ENCODE measurements around the gene ABHD10.

DNA sequence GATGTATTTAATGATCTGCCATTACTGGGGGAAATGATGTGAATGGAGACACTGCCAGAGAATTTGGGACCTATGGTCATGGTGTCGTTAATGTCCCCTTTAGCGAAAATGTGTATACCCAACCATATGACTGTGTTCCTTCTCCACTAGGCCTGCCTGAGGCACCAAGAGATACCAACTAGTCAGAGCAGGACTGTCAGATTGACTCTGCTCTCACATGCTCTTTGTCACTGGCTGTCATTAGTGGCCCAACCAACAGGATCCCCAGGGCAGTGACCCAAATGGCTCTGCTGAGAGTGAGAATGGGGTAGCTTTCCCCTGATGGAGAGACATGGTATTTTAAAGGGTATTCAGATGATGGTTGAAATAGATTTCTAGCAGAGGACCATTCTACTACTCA is 22.7 kb downstream of the ABHD10 start:
- TF ChIP-seq TAF1 (IDR thresholded peaks at IDR 0.05; ENCODE audit: borderline replicate concordance, insufficient read depth, low read length) (no peak), POLR2AphosphoS5 (IDR thresholded peaks at IDR 0.05; ENCODE audit: low read depth, low read length) (no peak)
